ENCODE measurements around the gene MTTP.

GRCh38 chr4:99651811-99652485 is 77.3 kb downstream of the MTTP start:
- TF ChIP-seq POLR2A (IDR thresholded peaks at IDR 0.05), result no peak
- TF ChIP-seq CTCF (IDR thresholded peaks at IDR 0.05), result no peak
